ENCODE measurements around the gene CNTNAP2. TPM values are rescaled to one million over a fixed set of nuclear protein-coding genes. Genes with fewer than 3 reads are reported as not detected.

The CNTNAP2 gene
- total RNA-seq, 2 experiments from 2014 or later: not detected

- Mint-ChIP-seq H3K4me3 (no peak overlapping the region), H3K9me3 (peaks cover 7% of the 10 kb centered on the region), H3K4me1 (ENCODE audit: low read depth) (no peaks in the 10 kb centered on the region), H3K36me3 (no peaks in the 10 kb centered on the region), H3K27me3 (no peaks in the 10 kb centered on the region), H3K27ac (no peak overlapping the region)
- POLR2A ChIA-PET: no interaction called here
- no peak for DNase-seq
- intact Hi-C loops (cut with micrococcal nuclease): no loop called here
- CTCF ChIA-PET: no interaction called here
Measured at GRCh38 chr7:147321504-147321903, 1204.9 kb downstream of the CNTNAP2 start.

GRCh38 chr7:147332988-147333387 is 1216.4 kb downstream of the CNTNAP2 start:
- H3K4me3 Mint-ChIP-seq: no peak overlapping the region
- POLR2A ChIA-PET: no interaction called here
- intact Hi-C loops (cut with micrococcal nuclease): no loop called here
- CTCF ChIA-PET: no interaction called here
- DNase-seq: no peak
- H3K27ac Mint-ChIP-seq: no peak overlapping the region
- H3K9me3 Mint-ChIP-seq: peaks cover 10% of the 10 kb centered on the region
- H3K4me1 Mint-ChIP-seq (ENCODE audit: low read depth): no peaks in the 10 kb centered on the region
- H3K36me3 Mint-ChIP-seq: no peaks in the 10 kb centered on the region
- H3K27me3 Mint-ChIP-seq: no peaks in the 10 kb centered on the region

GRCh38 chr7:147363101-147363500 is 1246.5 kb downstream of the CNTNAP2 start:
- ChIA-PET POLR2A (no interaction called here), CTCF (no interaction called here)
- no peak for DNase-seq
- H3K27me3 Mint-ChIP-seq: no peaks in the 10 kb centered on the region
- H3K9me3 Mint-ChIP-seq: peaks cover 14% of the 10 kb centered on the region
- H3K27ac Mint-ChIP-seq: no peak overlapping the region
- intact Hi-C loops (cut with micrococcal nuclease): no loop called here
- H3K36me3 Mint-ChIP-seq: no peaks in the 10 kb centered on the region
- H3K4me1 Mint-ChIP-seq (ENCODE audit: low read depth): no peaks in the 10 kb centered on the region
- no peak overlapping the region for H3K4me3 Mint-ChIP-seq

- Mint-ChIP-seq H3K27me3 (no peaks in the 10 kb centered on the region), H3K4me1 (ENCODE audit: low read depth) (no peaks in the 10 kb centered on the region), H3K4me3 (no peak overlapping the region), H3K9me3 (peaks cover 12% of the 10 kb centered on the region), H3K36me3 (no peaks in the 10 kb centered on the region), H3K27ac (no peak overlapping the region)
- DNase-seq: no peak
- intact Hi-C loops (cut with micrococcal nuclease): no loop called here
- ChIA-PET CTCF (no interaction called here), POLR2A (no interaction called here)
Measured at GRCh38 chr7:147376192-147376591, 1259.6 kb downstream of the CNTNAP2 start.

- intact Hi-C loops (cut with micrococcal nuclease): no loop called here
- H3K27me3 Mint-ChIP-seq: no peaks in the 10 kb centered on the region
- H3K4me3 Mint-ChIP-seq: no peak overlapping the region
- CTCF ChIA-PET: no interaction called here
- DNase-seq: no peak
- no peaks in the 10 kb centered on the region for H3K36me3 Mint-ChIP-seq
- peaks cover 12% of the 10 kb centered on the region for H3K9me3 Mint-ChIP-seq
- POLR2A ChIA-PET: no interaction called here
- H3K27ac Mint-ChIP-seq: no peak overlapping the region
- no peaks in the 10 kb centered on the region for H3K4me1 Mint-ChIP-seq (ENCODE audit: low read depth)
Measured at GRCh38 chr7:147380926-147381325, 1264.3 kb downstream of the CNTNAP2 start.

GRCh38 chr7:147394329-147394728 is 1277.7 kb downstream of the CNTNAP2 start:
- DNase-seq: no peak
- Mint-ChIP-seq H3K4me1 (ENCODE audit: low read depth) (no peaks in the 10 kb centered on the region), H3K9me3 (peaks cover 10% of the 10 kb centered on the region), H3K27ac (no peak overlapping the region), H3K4me3 (no peak overlapping the region), H3K27me3 (no peaks in the 10 kb centered on the region), H3K36me3 (no peaks in the 10 kb centered on the region)
- intact Hi-C loops (cut with micrococcal nuclease): no loop called here
- POLR2A ChIA-PET: no interaction called here
- CTCF ChIA-PET: no interaction called here

- CTCF ChIA-PET: no interaction called here
- POLR2A ChIA-PET: no interaction called here
- no peaks in the 10 kb centered on the region for H3K27me3 Mint-ChIP-seq
- H3K36me3 Mint-ChIP-seq: no peaks in the 10 kb centered on the region
- H3K4me3 Mint-ChIP-seq: no peak overlapping the region
- H3K9me3 Mint-ChIP-seq: peaks cover 4% of the 10 kb centered on the region
- H3K27ac Mint-ChIP-seq: no peak overlapping the region
- intact Hi-C loops (cut with micrococcal nuclease): no loop called here
- no peak for DNase-seq
- no peaks in the 10 kb centered on the region for H3K4me1 Mint-ChIP-seq (ENCODE audit: low read depth)
Measured at GRCh38 chr7:147400221-147400689, 1283.7 kb downstream of the CNTNAP2 start.

GRCh38 chr7:147400925-147401324 is 1284.3 kb downstream of the CNTNAP2 start:
- H3K9me3 Mint-ChIP-seq: peaks cover 4% of the 10 kb centered on the region
- ChIA-PET CTCF (no interaction called here), POLR2A (no interaction called here)
- no peak overlapping the region for H3K27ac Mint-ChIP-seq
- intact Hi-C loops (cut with micrococcal nuclease): no loop called here
- no peak overlapping the region for H3K4me3 Mint-ChIP-seq
- H3K27me3 Mint-ChIP-seq: no peaks in the 10 kb centered on the region
- H3K4me1 Mint-ChIP-seq (ENCODE audit: low read depth): no peaks in the 10 kb centered on the region
- H3K36me3 Mint-ChIP-seq: no peaks in the 10 kb centered on the region
- no peak for DNase-seq

- Mint-ChIP-seq H3K36me3 (no peaks in the 10 kb centered on the region), H3K27ac (no peak overlapping the region), H3K4me1 (ENCODE audit: low read depth) (no peaks in the 10 kb centered on the region), H3K27me3 (no peaks in the 10 kb centered on the region), H3K9me3 (peaks cover 13% of the 10 kb centered on the region), H3K4me3 (no peak overlapping the region)
- ChIA-PET CTCF (no interaction called here), POLR2A (no interaction called here)
- no peak for DNase-seq
- intact Hi-C loops (cut with micrococcal nuclease): no loop called here
Measured at GRCh38 chr7:147405621-147406020, 1289.0 kb downstream of the CNTNAP2 start.

- Mint-ChIP-seq H3K9me3 (peaks cover 13% of the 10 kb centered on the region), H3K4me1 (ENCODE audit: low read depth) (no peaks in the 10 kb centered on the region), H3K4me3 (no peak overlapping the region), H3K36me3 (no peaks in the 10 kb centered on the region), H3K27me3 (no peaks in the 10 kb centered on the region), H3K27ac (no peak overlapping the region)
- ChIA-PET CTCF (no interaction called here), POLR2A (no interaction called here)
- DNase-seq: no peak
- intact Hi-C loops (cut with micrococcal nuclease): no loop called here
Measured at GRCh38 chr7:147406521-147407135, 1290.0 kb downstream of the CNTNAP2 start.

- H3K27ac Mint-ChIP-seq: no peak overlapping the region
- no peaks in the 10 kb centered on the region for H3K4me1 Mint-ChIP-seq (ENCODE audit: low read depth)
- ChIA-PET CTCF (no interaction called here), POLR2A (no interaction called here)
- no peaks in the 10 kb centered on the region for H3K36me3 Mint-ChIP-seq
- no peak for DNase-seq
- intact Hi-C loops (cut with micrococcal nuclease): no loop called here
- no peak overlapping the region for H3K4me3 Mint-ChIP-seq
- H3K27me3 Mint-ChIP-seq: no peaks in the 10 kb centered on the region
- peaks cover 11% of the 10 kb centered on the region for H3K9me3 Mint-ChIP-seq
Measured at GRCh38 chr7:147411096-147411495, 1294.5 kb downstream of the CNTNAP2 start.

GRCh38 chr7:147412109-147412508 is 1295.5 kb downstream of the CNTNAP2 start:
- Mint-ChIP-seq H3K4me3 (no peak overlapping the region), H3K4me1 (ENCODE audit: low read depth) (no peaks in the 10 kb centered on the region), H3K27me3 (no peaks in the 10 kb centered on the region), H3K27ac (no peak overlapping the region), H3K9me3 (peaks cover 16% of the 10 kb centered on the region), H3K36me3 (no peaks in the 10 kb centered on the region)
- POLR2A ChIA-PET: no interaction called here
- CTCF ChIA-PET: no interaction called here
- intact Hi-C loops (cut with micrococcal nuclease): no loop called here
- DNase-seq: no peak

GRCh38 chr7:147412782-147413556 is 1296.4 kb downstream of the CNTNAP2 start:
- no peak overlapping the region for H3K4me3 Mint-ChIP-seq
- POLR2A ChIA-PET: no interaction called here
- intact Hi-C loops (cut with micrococcal nuclease): no loop called here
- no peaks in the 10 kb centered on the region for H3K27me3 Mint-ChIP-seq
- H3K27ac Mint-ChIP-seq: no peak overlapping the region
- H3K9me3 Mint-ChIP-seq: peaks cover 16% of the 10 kb centered on the region
- DNase-seq: no peak
- no peaks in the 10 kb centered on the region for H3K4me1 Mint-ChIP-seq (ENCODE audit: low read depth)
- CTCF ChIA-PET: no interaction called here
- no peaks in the 10 kb centered on the region for H3K36me3 Mint-ChIP-seq
